ENCODE results near the gene WFDC13. TPM values are rescaled to one million over a fixed set of nuclear protein-coding genes. Genes with fewer than 3 reads are reported as not detected.
"Not testable (repeated sequence)": the region's sequence is repeated elsewhere in the genome, so short reads cannot be mapped to it uniquely, and the experiment has no call there.

The WFDC13 gene
- polyA plus RNA-seq, 1 donor: not detected

DNA sequence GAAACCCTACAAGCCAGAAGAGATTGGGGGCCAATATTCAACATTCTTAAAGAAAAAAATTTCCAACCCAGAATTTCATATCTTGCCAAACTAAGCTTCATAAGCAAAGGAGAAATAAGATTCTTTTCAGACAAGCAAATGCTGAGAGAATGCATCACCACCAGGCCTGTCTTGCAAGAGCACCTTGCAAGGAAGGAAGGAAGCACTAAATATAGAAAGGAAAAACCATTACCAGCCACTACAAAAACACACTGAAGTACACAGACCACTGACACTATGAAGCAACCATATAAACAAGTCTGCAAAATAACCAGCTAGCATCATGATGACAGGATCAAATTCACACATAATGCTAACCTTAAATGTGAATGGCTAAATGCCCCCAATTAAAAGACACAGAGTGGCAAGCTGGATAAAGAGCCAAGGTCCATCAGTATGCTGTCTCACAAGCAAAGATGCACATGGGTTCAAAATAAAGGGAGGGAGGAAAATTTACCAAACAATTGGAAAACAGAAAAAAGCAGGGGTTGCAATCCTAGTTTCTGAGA, 14.4 kb downstream of the WFDC13 start:
- not testable (repeated sequence) for H3K27me3 ChIP-seq (ENCODE audit: control insufficient read depth, insufficient read depth, low read length); H3K27ac ChIP-seq (ENCODE audit: low read length); H3K4me1 ChIP-seq (ENCODE audit: control insufficient read depth, insufficient read depth, low read length); H3K36me3 ChIP-seq (ENCODE audit: control insufficient read depth, insufficient read depth, low read length); H3K4me3 ChIP-seq (ENCODE audit: low read length); DNase-seq; H3K9me3 ChIP-seq (ENCODE audit: control insufficient read depth, low read depth, low read length)

DNA sequence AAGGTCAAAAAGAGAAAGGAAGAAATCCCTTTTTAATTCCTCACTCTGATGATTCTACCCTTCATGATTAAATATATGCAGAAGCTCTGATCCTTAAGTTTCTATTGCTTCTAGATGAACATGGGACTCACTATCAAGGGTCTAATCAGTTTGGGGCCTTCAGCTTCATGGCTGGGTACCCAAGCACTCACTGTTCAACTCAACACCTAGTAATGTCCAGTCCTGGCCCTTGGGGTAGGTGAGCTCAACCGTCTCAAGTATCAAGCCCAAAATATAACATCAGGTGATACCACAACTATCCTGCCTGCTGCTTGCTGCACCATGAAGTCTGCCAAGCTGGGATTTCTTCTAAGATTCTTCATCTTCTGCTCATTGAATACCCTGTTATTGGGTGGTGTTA, 20.2 kb downstream of the WFDC13 start, which contains the start of gene SPINT4:
Gene SPINT4, plus strand, starts transcription at position 301 of the 400 bp plus-strand sequence. Its CDS starts 21 bp downstream, at position 322.
- H3K4me3 ChIP-seq (ENCODE audit: low read length): no peak within 1 kb of the TSS
- H3K4me1 ChIP-seq (ENCODE audit: control insufficient read depth, insufficient read depth, low read length): no peaks in the 10 kb centered on the region
- DNase-seq: no peak
- no peak within 1 kb of the TSS for H3K27ac ChIP-seq (ENCODE audit: low read length)
- no peaks in the 10 kb centered on the region for H3K36me3 ChIP-seq (ENCODE audit: control insufficient read depth, insufficient read depth, low read length)
- peaks cover 2% of the 10 kb centered on the region for H3K27me3 ChIP-seq (ENCODE audit: control insufficient read depth, insufficient read depth, low read length)
- no CpG with 5 or more reads among the region's 1 CpG for WGBS (ENCODE audit: insufficient coverage, low lambda C conversion rate)
- H3K9me3 ChIP-seq (ENCODE audit: control insufficient read depth, low read depth, low read length): no peaks in the 10 kb centered on the region

DNA sequence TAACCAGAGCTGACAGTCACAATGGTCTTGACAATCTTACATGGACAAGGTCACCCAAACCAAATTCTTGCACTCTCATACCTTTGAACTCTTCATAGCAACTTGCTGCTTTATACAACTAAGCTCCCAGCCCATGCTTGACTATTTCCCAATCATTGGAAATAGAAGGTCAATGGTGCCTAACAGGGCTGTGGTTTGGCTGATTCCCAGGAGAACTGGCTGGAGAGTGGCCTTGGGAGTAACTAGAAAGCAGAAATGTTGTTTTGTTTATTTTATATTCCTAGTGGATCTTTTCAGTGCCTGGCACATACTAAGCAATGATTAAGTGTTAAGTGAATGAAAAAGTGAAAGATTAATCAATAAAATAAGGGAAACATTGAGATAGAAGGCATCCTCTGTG, 23.3 kb downstream of the WFDC13 start:
- H3K27ac ChIP-seq (ENCODE audit: low read length): no peak overlapping the region
- peaks cover 2% of the 10 kb centered on the region for H3K27me3 ChIP-seq (ENCODE audit: control insufficient read depth, insufficient read depth, low read length)
- no peaks in the 10 kb centered on the region for H3K9me3 ChIP-seq (ENCODE audit: control insufficient read depth, low read depth, low read length)
- no peak for DNase-seq
- no peaks in the 10 kb centered on the region for H3K36me3 ChIP-seq (ENCODE audit: control insufficient read depth, insufficient read depth, low read length)
- no peaks in the 10 kb centered on the region for H3K4me1 ChIP-seq (ENCODE audit: control insufficient read depth, insufficient read depth, low read length)
- H3K4me3 ChIP-seq (ENCODE audit: low read length): no peak overlapping the region

DNA sequence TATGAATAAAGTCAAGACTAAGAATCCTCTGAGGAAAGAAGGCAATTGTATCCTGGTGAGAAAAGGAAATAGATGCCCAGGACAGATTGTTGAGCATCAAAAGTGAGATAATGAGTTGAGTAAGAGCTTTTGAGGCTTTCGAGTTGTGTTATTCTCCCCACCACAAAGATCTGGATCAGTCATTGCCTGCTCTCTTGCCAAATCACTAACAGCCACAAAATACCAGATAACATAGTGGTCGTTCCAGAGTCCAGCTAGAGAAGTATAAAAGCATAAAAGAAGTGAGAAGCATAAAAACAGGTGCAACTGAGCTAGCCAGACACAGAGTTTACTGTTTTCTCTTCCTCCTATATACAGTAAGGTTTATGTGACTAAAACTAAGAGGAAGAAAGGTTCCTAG, 25.2 kb downstream of the WFDC13 start:
- Histone ChIP-seq H3K27me3 (ENCODE audit: control insufficient read depth, insufficient read depth, low read length) (peaks cover 2% of the 10 kb centered on the region), H3K9me3 (ENCODE audit: control insufficient read depth, low read depth, low read length) (no peaks in the 10 kb centered on the region), H3K27ac (ENCODE audit: low read length) (no peak overlapping the region), H3K4me1 (ENCODE audit: control insufficient read depth, insufficient read depth, low read length) (no peaks in the 10 kb centered on the region), H3K4me3 (ENCODE audit: low read length) (no peak overlapping the region), H3K36me3 (ENCODE audit: control insufficient read depth, insufficient read depth, low read length) (no peaks in the 10 kb centered on the region)
- WGBS (ENCODE audit: insufficient coverage, low lambda C conversion rate): no CpG with 5 or more reads among the region's 2 CpGs
- peak in 1 of 2 donors; percentile 10 for DNase-seq

DNA sequence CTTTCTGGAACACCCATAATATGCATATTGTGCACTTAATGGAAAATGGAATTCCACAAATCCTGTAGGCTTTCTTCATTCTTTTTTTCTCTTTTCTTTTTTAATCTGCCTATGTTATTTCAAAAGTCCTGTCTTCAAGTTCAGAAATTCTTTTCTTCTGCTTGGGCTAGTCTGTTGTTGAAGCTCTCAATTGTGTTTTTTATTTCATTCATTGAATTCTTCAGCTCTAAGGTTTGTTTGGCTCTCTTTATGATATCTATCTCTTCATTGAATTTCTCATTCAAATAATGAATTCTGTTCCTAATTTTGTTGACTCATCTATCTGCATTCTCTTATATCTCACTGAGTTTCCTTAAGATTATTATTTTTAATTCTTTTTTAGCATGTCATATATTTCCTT, 30.4 kb downstream of the WFDC13 start:
- Histone ChIP-seq H3K27me3 (ENCODE audit: control insufficient read depth, insufficient read depth, low read length) (no peaks in the 10 kb centered on the region), H3K36me3 (ENCODE audit: control insufficient read depth, insufficient read depth, low read length) (no peaks in the 10 kb centered on the region)

DNA sequence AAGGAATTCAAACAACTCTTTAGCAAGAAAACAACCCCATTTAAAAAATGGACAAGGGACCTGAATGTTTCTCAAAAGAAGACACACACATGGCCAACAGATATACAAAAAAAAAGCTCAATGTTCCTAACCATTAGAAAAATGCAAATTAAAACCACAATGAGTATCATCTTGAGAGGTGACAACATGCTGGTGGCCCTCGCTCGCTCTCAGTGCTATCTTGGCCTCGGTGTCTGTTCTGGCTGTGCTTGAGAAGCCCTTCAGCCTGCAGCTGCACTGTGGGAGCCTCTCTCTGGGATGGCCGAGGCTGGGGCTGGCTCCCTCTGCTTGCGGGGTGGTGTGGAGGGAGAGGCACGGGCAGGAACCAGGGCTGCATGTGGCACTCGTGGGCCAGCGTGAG, 33.7 kb downstream of the WFDC13 start:
- Histone ChIP-seq H3K9me3 (ENCODE audit: control insufficient read depth, low read depth, low read length) (peaks cover 7% of the 10 kb centered on the region), H3K4me1 (ENCODE audit: control insufficient read depth, insufficient read depth, low read length) (no peaks in the 10 kb centered on the region), H3K4me3 (ENCODE audit: low read length) (no peak overlapping the region), H3K27me3 (ENCODE audit: control insufficient read depth, insufficient read depth, low read length) (no peaks in the 10 kb centered on the region), H3K36me3 (ENCODE audit: control insufficient read depth, insufficient read depth, low read length) (no peaks in the 10 kb centered on the region), H3K27ac (ENCODE audit: low read length) (no peak overlapping the region)
- DNase-seq: no peak
- no CpG with 5 or more reads among the region's 8 CpGs for WGBS (ENCODE audit: insufficient coverage, low lambda C conversion rate)

More for the DNA sequence above, 30.4 kb downstream of the WFDC13 start:
- Histone ChIP-seq H3K27ac (ENCODE audit: low read length) (no peak overlapping the region), H3K4me1 (ENCODE audit: control insufficient read depth, insufficient read depth, low read length) (no peaks in the 10 kb centered on the region), H3K4me3 (ENCODE audit: low read length) (no peak overlapping the region), H3K9me3 (ENCODE audit: control insufficient read depth, low read depth, low read length) (peaks cover 7% of the 10 kb centered on the region)
- DNase-seq: no peak

DNA sequence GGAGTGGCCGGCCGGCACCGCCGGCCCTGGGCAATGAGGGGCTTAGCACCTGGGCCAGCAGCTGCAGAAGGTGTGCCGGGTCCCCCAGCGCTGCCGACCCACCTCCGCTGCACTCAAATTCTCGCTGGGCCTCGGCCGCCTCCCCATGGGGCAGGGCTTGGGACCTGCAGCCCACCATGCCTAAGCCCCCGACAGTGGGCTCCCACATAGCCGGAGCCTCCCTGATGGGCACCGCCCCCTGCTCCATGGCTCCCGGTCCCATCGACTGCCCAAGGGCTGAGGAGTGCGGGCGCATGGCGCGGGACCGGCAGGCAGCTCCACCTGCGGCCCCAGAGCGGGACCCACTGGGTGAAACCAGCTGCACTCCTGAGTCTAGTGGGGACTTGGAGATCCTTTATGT, 34.1 kb downstream of the WFDC13 start:
- Histone ChIP-seq H3K9me3 (ENCODE audit: control insufficient read depth, low read depth, low read length) (peaks cover 7% of the 10 kb centered on the region), H3K4me3 (ENCODE audit: low read length) (no peak overlapping the region), H3K27ac (ENCODE audit: low read length) (no peak overlapping the region), H3K4me1 (ENCODE audit: control insufficient read depth, insufficient read depth, low read length) (no peaks in the 10 kb centered on the region), H3K27me3 (ENCODE audit: control insufficient read depth, insufficient read depth, low read length) (no peaks in the 10 kb centered on the region), H3K36me3 (ENCODE audit: control insufficient read depth, insufficient read depth, low read length) (no peaks in the 10 kb centered on the region)
- WGBS (ENCODE audit: insufficient coverage, low lambda C conversion rate): no CpG with 5 or more reads among the region's 23 CpGs
- no peak for DNase-seq

DNA sequence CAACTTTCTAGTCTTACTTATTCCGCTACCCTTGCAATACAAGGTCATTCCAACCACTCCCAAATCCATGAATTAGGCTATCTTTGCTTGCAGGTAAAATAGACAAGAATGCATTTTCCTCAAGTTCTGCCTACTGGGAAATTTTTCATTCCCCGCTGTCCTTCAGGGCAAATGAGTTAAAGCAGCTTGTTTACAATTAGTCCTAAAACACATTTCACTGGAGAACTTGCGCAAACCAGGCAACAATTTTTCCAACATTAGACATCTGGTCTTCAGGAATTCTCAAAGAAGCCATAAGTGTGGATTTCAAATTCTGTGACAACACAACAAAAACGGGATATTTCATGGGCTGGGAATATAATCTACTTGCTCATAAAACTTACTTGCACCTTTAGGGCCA, 40.8 kb downstream of the WFDC13 start:
- peaks cover 3% of the 10 kb centered on the region for H3K27me3 ChIP-seq (ENCODE audit: control insufficient read depth, insufficient read depth, low read length)
- H3K36me3 ChIP-seq (ENCODE audit: control insufficient read depth, insufficient read depth, low read length): no peaks in the 10 kb centered on the region
- WGBS (ENCODE audit: insufficient coverage, low lambda C conversion rate): 100% methylated on average over 3 of the region's 4 CpGs

DNA sequence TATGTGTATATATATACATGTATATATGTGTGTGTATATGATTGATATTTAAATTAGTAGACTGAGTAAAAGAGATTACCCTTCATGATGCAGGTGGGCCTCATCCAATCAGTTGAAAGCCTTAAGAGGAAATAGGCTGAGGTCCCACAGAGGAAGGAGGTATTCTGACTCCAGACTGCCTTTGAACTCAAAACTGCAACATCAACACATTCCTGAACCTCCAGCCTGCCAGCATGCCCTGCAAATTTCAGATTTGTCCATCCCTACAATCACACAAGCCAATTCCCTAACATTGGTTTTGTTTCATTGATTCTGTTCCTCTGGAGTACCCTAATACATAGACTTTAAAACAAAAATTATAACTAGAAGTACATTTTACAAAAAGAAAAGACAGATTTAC, 43.2 kb downstream of the WFDC13 start:
- H3K9me3 ChIP-seq (ENCODE audit: control insufficient read depth, low read depth, low read length): no peaks in the 10 kb centered on the region
- H3K27me3 ChIP-seq (ENCODE audit: control insufficient read depth, insufficient read depth, low read length): peaks cover 3% of the 10 kb centered on the region
- H3K36me3 ChIP-seq (ENCODE audit: control insufficient read depth, insufficient read depth, low read length): no peaks in the 10 kb centered on the region
- H3K4me3 ChIP-seq (ENCODE audit: low read length): no peak overlapping the region
- H3K4me1 ChIP-seq (ENCODE audit: control insufficient read depth, insufficient read depth, low read length): no peaks in the 10 kb centered on the region
- no peak overlapping the region for H3K27ac ChIP-seq (ENCODE audit: low read length)
- no peak for DNase-seq

More for the DNA sequence above, 40.8 kb downstream of the WFDC13 start:
- no peak overlapping the region for H3K27ac ChIP-seq (ENCODE audit: low read length)
- no peak overlapping the region for H3K4me3 ChIP-seq (ENCODE audit: low read length)
- no peaks in the 10 kb centered on the region for H3K4me1 ChIP-seq (ENCODE audit: control insufficient read depth, insufficient read depth, low read length)
- DNase-seq: no peak
- H3K9me3 ChIP-seq (ENCODE audit: control insufficient read depth, low read depth, low read length): no peaks in the 10 kb centered on the region

DNA sequence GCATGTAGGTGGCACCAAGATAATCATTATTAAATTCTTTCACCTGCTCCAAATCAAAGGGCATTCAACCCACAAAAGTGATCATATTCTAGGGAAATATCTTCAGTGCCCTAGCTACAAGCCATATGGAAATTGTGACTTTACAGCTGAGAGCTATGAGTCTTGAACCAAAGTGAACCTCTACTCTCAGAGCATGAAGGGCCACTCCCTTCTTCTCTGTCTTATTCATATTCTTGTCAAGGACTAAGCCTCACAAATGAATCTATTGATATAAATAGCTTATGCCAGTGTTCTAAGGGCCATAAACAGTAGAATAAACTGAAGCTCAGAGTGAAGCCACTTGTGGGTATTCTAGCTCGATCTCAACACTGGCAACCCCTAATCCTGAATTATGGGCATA, 49.9 kb downstream of the WFDC13 start:
- DNase-seq: no peak
- H3K4me3 ChIP-seq (ENCODE audit: low read length): no peak overlapping the region
- H3K4me1 ChIP-seq (ENCODE audit: control insufficient read depth, insufficient read depth, low read length): no peaks in the 10 kb centered on the region
- no peak overlapping the region for H3K27ac ChIP-seq (ENCODE audit: low read length)
- H3K36me3 ChIP-seq (ENCODE audit: control insufficient read depth, insufficient read depth, low read length): no peaks in the 10 kb centered on the region
- no CpG with 5 or more reads among the region's 1 CpG for WGBS (ENCODE audit: insufficient coverage, low lambda C conversion rate)
- H3K27me3 ChIP-seq (ENCODE audit: control insufficient read depth, insufficient read depth, low read length): no peaks in the 10 kb centered on the region
- H3K9me3 ChIP-seq (ENCODE audit: control insufficient read depth, low read depth, low read length): no peaks in the 10 kb centered on the region

DNA sequence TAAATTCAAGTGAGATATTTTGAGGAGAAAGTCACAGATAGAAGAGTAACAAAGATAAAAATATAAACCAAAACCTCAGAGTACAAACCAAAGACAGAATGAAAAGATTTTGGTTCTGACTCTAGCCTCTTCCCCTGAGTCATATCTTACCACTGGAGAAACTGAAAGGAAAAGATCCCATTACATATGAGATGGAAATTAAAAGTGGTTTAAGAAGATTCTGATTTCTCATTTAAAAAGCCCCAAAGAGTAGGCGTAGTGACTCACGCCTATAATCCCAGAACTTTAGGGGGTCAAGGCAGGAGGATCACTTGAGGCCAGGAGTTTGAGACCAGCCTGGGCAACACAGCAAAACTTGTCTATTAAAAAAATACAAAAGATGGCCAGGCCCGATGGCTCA, 50.9 kb downstream of the WFDC13 start:
- no peaks in the 10 kb centered on the region for H3K9me3 ChIP-seq (ENCODE audit: control insufficient read depth, low read depth, low read length)
- no peak for DNase-seq
- H3K27ac ChIP-seq (ENCODE audit: low read length): no peak overlapping the region
- no peaks in the 10 kb centered on the region for H3K36me3 ChIP-seq (ENCODE audit: control insufficient read depth, insufficient read depth, low read length)
- H3K27me3 ChIP-seq (ENCODE audit: control insufficient read depth, insufficient read depth, low read length): no peaks in the 10 kb centered on the region
- no peak overlapping the region for H3K4me3 ChIP-seq (ENCODE audit: low read length)
- no peaks in the 10 kb centered on the region for H3K4me1 ChIP-seq (ENCODE audit: control insufficient read depth, insufficient read depth, low read length)
- WGBS (ENCODE audit: insufficient coverage, low lambda C conversion rate): no CpG with 5 or more reads among the region's 3 CpGs
